SK-N-SH (cell line): ENCODE data around the gene KRCC1. TPM values are rescaled to one million over a fixed set of nuclear protein-coding genes. Genes with fewer than 3 reads are reported as not detected.

Experiments used
- CTCF ChIA-PET: fragments of 300-600, 350-600 bp; formaldehyde crosslinking; extraction: SDS; loops from one replicate; lab custom pipeline; 2021; lab: Yijun Ruan, JAX
- POLR2A ChIA-PET: fragments of 350-600 bp; sonication (Branson Sonifier 250); formaldehyde crosslinking; extraction: SDS; loops from one replicate; lab custom pipeline; 2020; ENCODE audit warnings: antibody characterized with exemption, inconsistent platforms; lab: Yijun Ruan, JAX
- DNase-seq: peaks from one replicate; pipeline ENCODE4 v3.0.0; 2012
- H2AFZ ChIP-seq: fragments of 200-600 bp; sonication (generic); 2 replicates; pipeline ENCODE4 v1.8.1; 2016; ENCODE audit warnings: antibody characterized with exemption, mild to moderate bottlenecking, low read depth
- H3F3A ChIP-seq: fragments of 200-600 bp; sonication (generic); replicated peaks from 2 replicates; pipeline ENCODE3; 2016; ENCODE audit warnings: antibody characterized with exemption, mild to moderate bottlenecking; ENCODE audit not compliant: insufficient read depth
- H3K27ac ChIP-seq, 2 experiments: fragments of 200-500 bp in 1 of 2; fragments of 200-600 bp in 1 of 2; sonication (Bioruptor generic) in 1 of 2; sonication (generic), shearing (Covaris generic) in 1 of 2; 2 replicates each; pipeline versions ENCODE4 v1.5.1 to v1.6.1; 2014 to 2016; ENCODE audit warnings: low read depth in 2 of 2, inconsistent platforms in 1 of 2, low read length in 1 of 2, mild to moderate bottlenecking in 1 of 2, mixed read lengths in 1 of 2
- H3K27me3 ChIP-seq: fragments of 200-600 bp; sonication (generic), shearing (Covaris generic); 2 replicates; pipeline ENCODE4 v1.6.1; 2016; ENCODE audit warnings: mixed run types; ENCODE audit not compliant: insufficient read depth
- H3K36me3 ChIP-seq, 2 experiments: fragments of 200-500 bp in 1 of 2; fragments of 200-600 bp in 1 of 2; sonication (Bioruptor generic) in 1 of 2; sonication (generic) in 1 of 2; replicated peaks in 1 of 2; 2 replicates each; pipeline versions ENCODE3 to v1.5.1; 2014 to 2016; ENCODE audit warnings: low read length in 1 of 2, mild to moderate bottlenecking in 1 of 2; ENCODE audit not compliant: insufficient read depth in 2 of 2, control insufficient read depth in 1 of 2
- H3K4me1 ChIP-seq, 2 experiments: fragments of 200-500 bp in 1 of 2; fragments of 200-600 bp in 1 of 2; sonication (Bioruptor generic) in 1 of 2; sonication (generic), shearing (Covaris generic) in 1 of 2; 2 replicates each; pipeline versions ENCODE4 v1.5.1 to v1.6.1; 2014 to 2016; ENCODE audit warnings: low read depth in 1 of 2, low read length in 1 of 2, mixed run types in 1 of 2; ENCODE audit not compliant: insufficient read depth in 2 of 2, control insufficient read depth in 1 of 2
- H3K4me2 ChIP-seq: fragments of 200-600 bp; sonication (generic), shearing (Covaris generic); 2 replicates; pipeline ENCODE4 v1.6.1; 2017; ENCODE audit warnings: mixed run types
- H3K4me3 ChIP-seq, 2 experiments: fragments of 200-500 bp in 1 of 2; fragments of 200-600 bp in 1 of 2; sonication (Bioruptor generic) in 1 of 2; sonication (generic), shearing (Covaris generic) in 1 of 2; 2 replicates each; pipeline versions ENCODE4 v1.5.1 to v1.8.1; 2014 to 2016; ENCODE audit warnings: low read depth in 2 of 2, inconsistent platforms in 1 of 2, low read length in 1 of 2, mild to moderate bottlenecking in 1 of 2, mixed read lengths in 1 of 2, moderate library complexity in 1 of 2
- H3K79me2 ChIP-seq: fragments of 200-600 bp; sonication (generic); 2 replicates; pipeline ENCODE4 v1.8.1; 2017; ENCODE audit warnings: mild to moderate bottlenecking; ENCODE audit not compliant: insufficient read depth
- H3K9ac ChIP-seq: fragments of 200-600 bp; sonication (generic); 2 replicates; pipeline ENCODE4 v1.6.1; 2017; ENCODE audit warnings: mixed run types
- H3K9me2 ChIP-seq: fragments of 200-600 bp; sonication (generic); 2 replicates; pipeline ENCODE4 v1.6.1; 2017; ENCODE audit warnings: mixed run types
- H3K9me3 ChIP-seq: fragments of 200-600 bp; sonication (generic); 2 replicates; pipeline ENCODE4 v1.6.1; 2017; ENCODE audit warnings: mixed run types, mild to moderate bottlenecking, moderate library complexity
- H4K20me1 ChIP-seq: fragments of 200-600 bp; sonication (generic); 2 replicates; pipeline ENCODE4 v1.6.1; 2017; ENCODE audit warnings: mild to moderate bottlenecking, mixed run types; ENCODE audit not compliant: insufficient read depth
- CHD2 ChIP-seq: fragments of 150-350 bp; IDR thresholded peaks from 2 replicates; pipeline ENCODE4 v1.6.1; 2018; ENCODE audit warnings: low read length; ENCODE audit not compliant: partially characterized antibody
- CTCF ChIP-seq: fragments of 200-600 bp; sonication (generic); IDR thresholded peaks from 2 replicates; pipeline ENCODE4 v1.6.1; 2017; ENCODE audit warnings: antibody characterized with exemption, mild to moderate bottlenecking, moderate library complexity
- EP300 ChIP-seq, 2 experiments: IDR thresholded peaks; 2 replicates each; pipeline versions ENCODE4 v1.4.0 to v1.6.1; 2012; ENCODE audit warnings: borderline replicate concordance in 1 of 2, low read depth in 1 of 2, low read length in 1 of 2
- FOXM1 ChIP-seq: IDR thresholded peaks from 2 replicates; pipeline ENCODE4 v1.4.0; 2012; ENCODE audit warnings: low read depth, mild to moderate bottlenecking
- GABPA ChIP-seq: IDR thresholded peaks from 2 replicates; pipeline ENCODE4 v1.4.0; 2012; ENCODE audit warnings: low read depth, mild to moderate bottlenecking
- MAX ChIP-seq: IDR thresholded peaks from 2 replicates; pipeline ENCODE4 v1.4.0; 2012; ENCODE audit warnings: low read depth
- NFIC ChIP-seq: IDR thresholded peaks from 2 replicates; pipeline ENCODE4 v1.4.0; 2012; ENCODE audit warnings: borderline replicate concordance
- NRF1 ChIP-seq: IDR thresholded peaks from 2 replicates; pipeline ENCODE4 v1.6.1; 2012; ENCODE audit warnings: low read depth, mild to moderate bottlenecking, low read length
- POLR2AphosphoS5 ChIP-seq: IDR thresholded peaks from 2 replicates; pipeline ENCODE4 v1.6.1; 2012; ENCODE audit warnings: low read depth, low read length
- REST ChIP-seq: IDR thresholded peaks from 2 replicates; pipeline ENCODE4 v1.6.1; 2012; ENCODE audit warnings: mild to moderate bottlenecking, low read depth, low read length, moderate library complexity
- RFX5 ChIP-seq: IDR thresholded peaks from 2 replicates; pipeline ENCODE4 v1.6.1; 2012; ENCODE audit warnings: mild to moderate bottlenecking, improper control_type of control experiment, low read length
- RXRA ChIP-seq: IDR thresholded peaks from 2 replicates; pipeline ENCODE4 v1.4.0; 2012; ENCODE audit warnings: low read depth, mild to moderate bottlenecking, borderline replicate concordance
- SIN3A ChIP-seq: IDR thresholded peaks from 2 replicates; pipeline ENCODE4 v1.6.1; 2012; ENCODE audit warnings: low read depth, mild to moderate bottlenecking, low read length, moderate library complexity, borderline replicate concordance
- SMC3 ChIP-seq: IDR thresholded peaks from 2 replicates; pipeline ENCODE4 v1.6.1; 2012; ENCODE audit warnings: low read depth, low read length, improper control_type of control experiment
- TEAD4 ChIP-seq: IDR thresholded peaks from 2 replicates; pipeline ENCODE4 v1.4.0; 2012; ENCODE audit warnings: mild to moderate bottlenecking, borderline replicate concordance; ENCODE audit not compliant: insufficient read depth
- YY1 ChIP-seq: IDR thresholded peaks from 2 replicates; pipeline ENCODE4 v1.4.0; 2012; ENCODE audit warnings: low read depth, mild to moderate bottlenecking
- WGBS: methylation state at CpG from one replicate; pipeline ENCODE4 v1.1.6; 2017; ENCODE audit warnings: low lambda C conversion rate; 5-methylcytosine and 5-hydroxymethylcytosine counted together
- polyA plus RNA-seq, 3 experiments: library from polyadenylated mRNA; depleted of rRNA; stranded (reverse); fragments of >200 nt; gene quantifications; 2 replicates each; pipeline ENCODE4 v1.2.3, GENCODE V29; 2012
- TF ChIP-seq, protein P1 (sequence below): fragments of 150-350 bp; IDR thresholded peaks from 2 replicates; pipeline ENCODE4 v1.6.1; 2016; ENCODE audit warnings: mild to moderate bottlenecking, low read depth, low read length
- TF ChIP-seq, protein P2 (sequence below): IDR thresholded peaks from 2 replicates; pipeline ENCODE4; 2012

Gene KRCC1
- polyA plus RNA-seq, 1 of the 3 experiments (the other 2 are of a cell fraction): 10.7 TPM

- no peak overlapping the region for H2AFZ ChIP-seq
- 99% methylated on average over 5 of the region's 5 CpGs for WGBS
These were observed 13.1 kb downstream of the KRCC1 start for GRCh38 chr2:88042476-88042875.

More at GRCh38 chr2:88042476-88042875, 13.1 kb downstream of the KRCC1 start:
- no peak for TF ChIP-seq EP300 (IDR thresholded peaks at IDR 0.05; ENCODE audit: borderline replicate concordance in 1 of 2, low read depth in 1 of 2, low read length in 1 of 2)
- no peak for TF ChIP-seq YY1
- no peak for TF ChIP-seq RXRA
- no peak for TF ChIP-seq NRF1
- no peak for TF ChIP-seq MAX
- no peak for TF ChIP-seq POLR2AphosphoS5
- TF ChIP-seq SMC3: no peak
- TF ChIP-seq CHD2: no peak
- TF ChIP-seq, protein P1, sequence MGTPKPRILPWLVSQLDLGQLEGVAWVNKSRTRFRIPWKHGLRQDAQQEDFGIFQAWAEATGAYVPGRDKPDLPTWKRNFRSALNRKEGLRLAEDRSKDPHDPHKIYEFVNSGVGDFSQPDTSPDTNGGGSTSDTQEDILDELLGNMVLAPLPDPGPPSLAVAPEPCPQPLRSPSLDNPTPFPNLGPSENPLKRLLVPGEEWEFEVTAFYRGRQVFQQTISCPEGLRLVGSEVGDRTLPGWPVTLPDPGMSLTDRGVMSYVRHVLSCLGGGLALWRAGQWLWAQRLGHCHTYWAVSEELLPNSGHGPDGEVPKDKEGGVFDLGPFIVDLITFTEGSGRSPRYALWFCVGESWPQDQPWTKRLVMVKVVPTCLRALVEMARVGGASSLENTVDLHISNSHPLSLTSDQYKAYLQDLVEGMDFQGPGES: no peak
- no peak for TF ChIP-seq RFX5
- TF ChIP-seq GABPA: no peak
- no peak for TF ChIP-seq NFIC
- TF ChIP-seq TEAD4: no peak
- no peak for TF ChIP-seq FOXM1
- TF ChIP-seq REST: no peak
- TF ChIP-seq CTCF: no peak
- TF ChIP-seq SIN3A: no peak
- TF ChIP-seq, protein P2, sequence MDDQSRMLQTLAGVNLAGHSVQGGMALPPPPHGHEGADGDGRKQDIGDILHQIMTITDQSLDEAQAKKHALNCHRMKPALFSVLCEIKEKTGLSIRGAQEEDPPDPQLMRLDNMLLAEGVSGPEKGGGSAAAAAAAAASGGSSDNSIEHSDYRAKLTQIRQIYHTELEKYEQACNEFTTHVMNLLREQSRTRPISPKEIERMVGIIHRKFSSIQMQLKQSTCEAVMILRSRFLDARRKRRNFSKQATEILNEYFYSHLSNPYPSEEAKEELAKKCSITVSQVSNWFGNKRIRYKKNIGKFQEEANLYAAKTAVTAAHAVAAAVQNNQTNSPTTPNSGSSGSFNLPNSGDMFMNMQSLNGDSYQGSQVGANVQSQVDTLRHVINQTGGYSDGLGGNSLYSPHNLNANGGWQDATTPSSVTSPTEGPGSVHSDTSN: no peak
- TF ChIP-seq, all 33 proteins: peak for 0
- peaks cover 0 to 16% of the 10 kb centered on the region in 2 experiments; a peak in 1 of 4 replicates for H3K4me1 ChIP-seq
- H3K36me3 ChIP-seq: peaks cover 0 to 14% of the 10 kb centered on the region in 2 experiments
- no peaks in the 10 kb centered on the region for H3K9me2 ChIP-seq
- ChIA-PET CTCF (interaction anchor here (0.8 kb wide), 1 partner anchor 18 kb away, joined by 3 read pairs; no protein-coding TSS in a partner anchor), POLR2A (no interaction called here)
- H3F3A ChIP-seq: peaks cover 32% of the 10 kb centered on the region
- H3K27me3 ChIP-seq: no peaks in the 10 kb centered on the region
- no peak for DNase-seq
- peaks cover 7% of the 10 kb centered on the region; the same call in 1 of the 2 replicates for H4K20me1 ChIP-seq
- H3K9ac ChIP-seq: no peak overlapping the region
- no peaks in the 10 kb centered on the region for H3K9me3 ChIP-seq
- peaks cover 69% of the 10 kb centered on the region for H3K79me2 ChIP-seq
- no peak overlapping the region for H3K27ac ChIP-seq
- H3K4me3 ChIP-seq: no peak overlapping the region
- no peak overlapping the region for H3K4me2 ChIP-seq
